A549 (cell line): ENCODE data around the gene LCE1F. TPM values are rescaled to one million over a fixed set of nuclear protein-coding genes. Genes with fewer than 3 reads are reported as not detected.

Experiments used
- ATAC-seq, 2 experiments: fragments of 200-7000 bp in 1 of 2; fragments of >200 bp in 1 of 2; cut with Nextera tagmentation in 1 of 2; cut with Tn5 transposase in 1 of 2; 3 replicates each; pipeline versions ENCODE4 v1.8.0 to v1.9.1; 2018 to 2020; ENCODE audit warnings: mild to moderate bottlenecking in 1 of 2, moderate library complexity in 1 of 2
- CTCF ChIA-PET: fragments of 300-600 bp; sonication (Branson Sonifier 250); formaldehyde crosslinking; extraction: SDS; loops from one replicate; lab custom pipeline; 2021; ENCODE audit warnings: antibody characterized with exemption, inconsistent platforms; lab: Yijun Ruan, JAX
- POLR2A ChIA-PET: fragments of 350-600 bp; formaldehyde crosslinking; extraction: SDS; loops from one replicate; lab custom pipeline; 2021; ENCODE audit warnings: antibody characterized with exemption, inconsistent platforms; lab: Yijun Ruan, JAX
- DNase-seq, 2 experiments: peaks; one replicate each; pipeline versions ENCODE4 v3.0.0 to v3.0.0-alpha.2; 2011 to 2016; ENCODE audit warnings: low read depth in 1 of 2, low spot score in 1 of 2
- FAIRE-seq: peaks from 2 replicates; lab custom pipeline; 2011; peaks lifted over from hg19 to GRCh38; lab: Jason Lieb, UNC
- H3K27ac ChIP-seq, 2 experiments: fragments of >200 bp; sonication (Bioruptor Twin); formaldehyde crosslinking; 3 replicates each; pipeline ENCODE4 v1.5.1; 2016 to 2017
- H3K4me1 ChIP-seq: fragments of >200 bp; sonication (Bioruptor Twin); formaldehyde crosslinking; 3 replicates; pipeline ENCODE4 v1.6.1; 2016
- H3K4me2 ChIP-seq: fragments of >200 bp; sonication (Bioruptor Twin); formaldehyde crosslinking; 3 replicates; pipeline ENCODE4 v1.6.1; 2016
- H3K4me3 ChIP-seq: fragments of >200 bp; sonication (Bioruptor Twin); formaldehyde crosslinking; 3 replicates; pipeline ENCODE4 v1.5.1; 2016
- H3K9me3 ChIP-seq: fragments of >200 bp; sonication (Bioruptor Twin); formaldehyde crosslinking; 3 replicates; pipeline ENCODE4 v1.6.1; 2016
- CEBPB ChIP-seq, 2 experiments: fragments of >200 bp in 1 of 2; sonication (Bioruptor Twin) in 1 of 2; formaldehyde crosslinking in 1 of 2; IDR thresholded peaks; 2 replicates each; pipeline ENCODE4 v1.6.1; 2012 to 2016
- EHF ChIP-seq: fragments of 250-450 bp; sonication (Bioruptor Pico); IDR thresholded peaks from 2 replicates; pipeline ENCODE4 v1.5.0; 2020; ENCODE audit warnings: mild to moderate bottlenecking
- EP300 ChIP-seq, 2 experiments: fragments of >200 bp; sonication (Bioruptor Twin); formaldehyde crosslinking; IDR thresholded peaks; 2 replicates in 1 of 2; 3 replicates in 1 of 2; pipeline ENCODE4 v1.6.1; 2016 to 2017
- HDAC2 ChIP-seq: fragments of 200-600 bp; sonication (generic); IDR thresholded peaks from 2 replicates; pipeline ENCODE4 v1.6.1; 2016
- HEYL ChIP-seq: fragments of 250-450 bp; sonication (Bioruptor Pico); IDR thresholded peaks from 2 replicates; pipeline ENCODE4 v1.8.0; 2021; ENCODE audit warnings: mild to moderate bottlenecking, moderate library complexity
- KDM1A ChIP-seq: fragments of 200-600 bp; sonication (generic); IDR thresholded peaks from 2 replicates; pipeline ENCODE4 v1.6.1; 2016; ENCODE audit warnings: low read depth, mild to moderate bottlenecking
- MAX ChIP-seq: IDR thresholded peaks from 2 replicates; pipeline ENCODE4 v1.6.1; 2012
- MAZ ChIP-seq: fragments of 150-350 bp; IDR thresholded peaks from 2 replicates; pipeline ENCODE4 v1.6.1; 2014; ENCODE audit warnings: antibody characterized with exemption, low read depth, low read length, borderline replicate concordance
- NFE2L2 ChIP-seq: fragments of 150-350 bp; conservative IDR thresholded peaks from 2 replicates; pipeline ENCODE4 v1.6.1; 2014; ENCODE audit warnings: low read length
- NPAS2 ChIP-seq: fragments of 250-450 bp; sonication (Bioruptor Pico); IDR thresholded peaks from 2 replicates; pipeline ENCODE4 v1.8.0; 2022; ENCODE audit warnings: mild to moderate bottlenecking, moderate library complexity, borderline replicate concordance
- PBX3 ChIP-seq: IDR thresholded peaks from 2 replicates; pipeline ENCODE4 v1.6.1; 2012
- POLR2A ChIP-seq: IDR thresholded peaks from 2 replicates; pipeline ENCODE4 v1.6.1; 2012; ENCODE audit warnings: mild to moderate bottlenecking, low read length
- RAD21 ChIP-seq, 2 experiments: fragments of >200 bp in 1 of 2; sonication (Bioruptor Twin) in 1 of 2; formaldehyde crosslinking in 1 of 2; IDR thresholded peaks in 1 of 2; conservative IDR thresholded peaks in 1 of 2; 2 replicates in 1 of 2; 3 replicates in 1 of 2; pipeline ENCODE4 v1.6.1; 2012 to 2018; ENCODE audit warnings: inconsistent platforms in 1 of 2
- RCOR1 ChIP-seq: fragments of 150-350 bp; IDR thresholded peaks from 2 replicates; pipeline ENCODE4 v1.6.1; 2014; ENCODE audit warnings: antibody characterized with exemption, low read length, low read depth
- RFX5 ChIP-seq: fragments of 450-650 bp; IDR thresholded peaks from 2 replicates; pipeline ENCODE4 v1.7.1; 2014; ENCODE audit warnings: antibody characterized with exemption, mild to moderate bottlenecking, moderate library complexity
- SMC3 ChIP-seq: fragments of >200 bp; sonication (Bioruptor Twin); formaldehyde crosslinking; IDR thresholded peaks from 3 replicates; pipeline ENCODE4 v1.6.1; 2018; ENCODE audit warnings: inconsistent platforms
- USF2 ChIP-seq: fragments of 450-650 bp; IDR thresholded peaks from 2 replicates; pipeline ENCODE4 v1.6.1; 2014; ENCODE audit warnings: antibody characterized with exemption
- ZC3H11A ChIP-seq: fragments of 450-650 bp; IDR thresholded peaks from 2 replicates; pipeline ENCODE4 v1.6.1; 2014; ENCODE audit warnings: antibody characterized with exemption, mild to moderate bottlenecking
- ZNF302 ChIP-seq: fragments of 250-450 bp; sonication (Bioruptor Pico); IDR thresholded peaks from 2 replicates; pipeline ENCODE4 v1.9.0; 2021; ENCODE audit warnings: inconsistent platforms, mild to moderate bottlenecking, moderate library complexity
- ZSCAN20 ChIP-seq: fragments of 250-450 bp; sonication (Bioruptor Pico); IDR thresholded peaks from 2 replicates; pipeline ENCODE4 v1.8.0; 2022; ENCODE audit warnings: mild to moderate bottlenecking, moderate library complexity
- WGBS: methylation state at CpG from one replicate; pipeline ENCODE4 v1.1.6; 2017; ENCODE audit errors: missing lambda C conversion rate; 5-methylcytosine and 5-hydroxymethylcytosine counted together
- polyA plus RNA-seq, 4 experiments: library from polyadenylated mRNA; depleted of rRNA in 3 of 4; stranded (reverse); fragments of >200 nt; fragmentation: RNase III in 1 of 4; extraction: RNeasy Plus Mini Kit Qiagen cat#74134 plus additional on column Dnase treatment in 1 of 4; gene quantifications; 2 replicates in 3 of 4; 3 replicates in 1 of 4; pipeline ENCODE4 v1.2.3, GENCODE V29; 2011 to 2017
- TF ChIP-seq, protein P1 (sequence below): fragments of 150-350 bp; IDR thresholded peaks from 2 replicates; pipeline ENCODE4 v1.6.1; 2014; ENCODE audit warnings: low read depth, mild to moderate bottlenecking, low read length

The LCE1F gene
- polyA plus RNA-seq, 2 of the 4 experiments (the other 2 are of a cell fraction) = not detected

DNA sequence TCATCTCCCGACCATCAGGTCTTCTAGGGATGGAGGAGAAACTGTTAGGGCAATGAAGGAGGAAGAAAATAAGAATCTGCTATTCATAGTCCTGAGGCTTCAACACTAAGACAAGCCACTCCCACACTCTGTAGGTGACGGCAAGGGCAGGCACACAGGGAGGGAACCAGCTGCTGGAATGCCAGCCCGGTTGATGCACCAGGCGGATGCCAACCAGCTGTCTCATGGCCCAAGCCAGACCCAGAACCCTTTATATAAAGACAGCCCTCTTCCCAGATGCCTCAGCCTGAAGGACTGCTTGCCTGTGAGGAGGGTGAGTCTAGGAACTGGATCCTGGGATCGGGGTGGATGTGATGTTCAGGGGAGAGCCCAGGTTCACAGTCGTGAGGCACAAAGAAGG is 17.2 kb upstream of the LCE1F start, which contains the start of gene KPRP:
Gene KPRP, plus strand, starts transcription at position 279 of the 400 bp plus-strand sequence. CDS start 1,564 bp downstream, outside the sequence.
- WGBS = 33% methylated on average over 6 of the region's 6 CpGs
- FAIRE-seq (no peak), DNase-seq (no peak), ATAC-seq (0 out of 6 replicates have a peak, but pooled peaks of 1 of the 2 experiments have one; percentile 19)
- ChIA-PET POLR2A (no interaction called here), CTCF (no interaction called here)
- H3K4me1 ChIP-seq = no peaks in the 10 kb centered on the region
- TF ChIP-seq POLR2A = no peak
- no peak for TF ChIP-seq EHF (CRISPR knock-in tag)
- no peak for TF ChIP-seq HDAC2
- no peak for TF ChIP-seq MAX
- TF ChIP-seq RAD21 (conservative IDR thresholded peaks at IDR 0.05 in 1 of 2, IDR thresholded peaks at IDR 0.05 in 1 of 2) = no peak
- no peak for TF ChIP-seq MAZ
- no peak for TF ChIP-seq PBX3
- no peak for TF ChIP-seq NPAS2 (CRISPR knock-in tag)
- no peak for TF ChIP-seq EP300 (IDR thresholded peaks at IDR 0.05)
- no peak for TF ChIP-seq RFX5
- no peak for TF ChIP-seq ZNF302 (CRISPR knock-in tag)
- no peak for TF ChIP-seq RCOR1
- no peak for TF ChIP-seq KDM1A
- TF ChIP-seq ZC3H11A = no peak
- TF ChIP-seq HEYL (CRISPR knock-in tag) = no peak
- no peak for TF ChIP-seq USF2
- H3K4me3 ChIP-seq = no peak within 1 kb of the TSS
- H3K27ac ChIP-seq = no peak within 1 kb of the TSS
- H3K4me2 ChIP-seq = no peak within 1 kb of the TSS
- H3K9me3 ChIP-seq = no peaks in the 10 kb centered on the region

DNA sequence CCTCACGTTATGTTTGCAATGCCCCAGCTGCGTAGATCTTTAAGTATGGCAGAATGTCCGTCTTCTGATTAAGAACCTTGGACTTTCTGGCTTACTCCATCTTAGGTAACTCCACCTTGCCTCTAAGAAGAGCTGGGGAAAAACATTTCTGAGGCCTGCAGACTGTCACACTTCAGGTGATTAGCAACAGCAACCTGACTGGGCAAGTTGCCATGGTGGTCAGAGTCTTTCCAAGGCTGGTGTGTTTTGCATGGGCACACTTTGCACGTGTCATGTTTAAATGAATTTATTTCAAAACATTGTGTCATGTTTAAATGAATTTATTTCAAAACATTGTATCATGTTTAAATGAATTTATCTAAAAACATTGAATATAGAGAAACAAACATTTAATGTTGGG is 16.3 kb upstream of the LCE1F start:
- no peak for DNase-seq
- 38% methylated on average over 4 of the region's 4 CpGs for WGBS
- H3K9me3 ChIP-seq = no peaks in the 10 kb centered on the region
- TF ChIP-seq, protein P1, sequence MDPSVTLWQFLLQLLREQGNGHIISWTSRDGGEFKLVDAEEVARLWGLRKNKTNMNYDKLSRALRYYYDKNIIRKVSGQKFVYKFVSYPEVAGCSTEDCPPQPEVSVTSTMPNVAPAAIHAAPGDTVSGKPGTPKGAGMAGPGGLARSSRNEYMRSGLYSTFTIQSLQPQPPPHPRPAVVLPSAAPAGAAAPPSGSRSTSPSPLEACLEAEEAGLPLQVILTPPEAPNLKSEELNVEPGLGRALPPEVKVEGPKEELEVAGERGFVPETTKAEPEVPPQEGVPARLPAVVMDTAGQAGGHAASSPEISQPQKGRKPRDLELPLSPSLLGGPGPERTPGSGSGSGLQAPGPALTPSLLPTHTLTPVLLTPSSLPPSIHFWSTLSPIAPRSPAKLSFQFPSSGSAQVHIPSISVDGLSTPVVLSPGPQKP = no peak
- TF ChIP-seq, all 56 proteins: peak for 0
- no peak for FAIRE-seq
- ChIA-PET POLR2A (no interaction called here), CTCF (interaction anchor here (1.3 kb wide), 1 partner anchor 112 kb away, joined by 3 read pairs; no protein-coding TSS in a partner anchor)
- Histone ChIP-seq H3K4me2 (no peak overlapping the region), H3K4me3 (no peak overlapping the region), H3K27ac (no peak overlapping the region), H3K4me1 (no peaks in the 10 kb centered on the region)
- ATAC-seq = no peak

- TF ChIP-seq NFE2L2 = no peak
- TF ChIP-seq ZSCAN20 (CRISPR knock-in tag) = no peak
- no peak for TF ChIP-seq SMC3
- no peak for TF ChIP-seq CEBPB (IDR thresholded peaks at IDR 0.05)
- TF ChIP-seq, all 56 proteins: peak for 0
- H3K27ac ChIP-seq = no peak overlapping the region
- 60% methylated on average over 7 of the region's 8 CpGs for WGBS
- no peak for ATAC-seq
- DNase-seq = no peak
- no peak for FAIRE-seq
- no peaks in the 10 kb centered on the region for H3K4me1 ChIP-seq
- H3K4me3 ChIP-seq = no peak overlapping the region
- CTCF ChIA-PET = interaction anchor here (1.2 to 1.3 kb wide), 2 partner anchors 111 to 166 kb away, joined by 3 read pairs; no protein-coding TSS in a partner anchor
- no peaks in the 10 kb centered on the region for H3K9me3 ChIP-seq
- POLR2A ChIA-PET = no interaction called here
- H3K4me2 ChIP-seq = no peak overlapping the region
These were observed 15.3 kb upstream of the LCE1F start for GRCh38 chr1:152759453-152760173.
